GM21381 (cell line): ENCODE data around the gene LRRC7.

ENCODE experiments used
- ATAC-seq: cut with Tn5 transposase; IDR thresholded peaks from one replicate; pipeline ENCODE4 v1.9.1; 2021; ENCODE audit warnings: mild to moderate bottlenecking, moderate library complexity; ENCODE audit not compliant: unreplicated experiment

Gene LRRC7

DNA sequence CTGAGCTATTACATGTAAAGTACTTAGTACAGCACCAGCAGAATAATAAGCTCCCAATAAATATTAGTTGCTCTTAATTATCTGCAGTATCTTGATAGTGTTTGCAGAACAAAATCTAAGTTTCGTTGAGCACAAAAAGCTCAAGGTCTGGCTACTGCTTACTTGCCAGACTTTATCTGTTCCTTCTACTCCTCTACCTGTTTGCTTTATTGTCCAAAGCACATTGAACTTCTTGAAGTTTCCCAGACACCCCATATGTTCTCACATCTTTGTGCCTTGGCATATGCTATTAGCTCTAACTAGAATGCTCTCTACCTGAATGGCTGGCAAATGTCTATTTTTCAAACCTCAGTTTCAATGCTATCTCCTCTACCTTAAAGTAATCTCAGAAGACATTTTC lies 582.7 kb downstream of the LRRC7 start:
- no peak for ATAC-seq

GRCh38 chr1:70153739-70154138 lies 586.0 kb downstream of the LRRC7 start:
- no peak for ATAC-seq

- no peak for ATAC-seq
Observed at GRCh38 chr1:70156529-70157120, 588.9 kb downstream of the LRRC7 start.

DNA sequence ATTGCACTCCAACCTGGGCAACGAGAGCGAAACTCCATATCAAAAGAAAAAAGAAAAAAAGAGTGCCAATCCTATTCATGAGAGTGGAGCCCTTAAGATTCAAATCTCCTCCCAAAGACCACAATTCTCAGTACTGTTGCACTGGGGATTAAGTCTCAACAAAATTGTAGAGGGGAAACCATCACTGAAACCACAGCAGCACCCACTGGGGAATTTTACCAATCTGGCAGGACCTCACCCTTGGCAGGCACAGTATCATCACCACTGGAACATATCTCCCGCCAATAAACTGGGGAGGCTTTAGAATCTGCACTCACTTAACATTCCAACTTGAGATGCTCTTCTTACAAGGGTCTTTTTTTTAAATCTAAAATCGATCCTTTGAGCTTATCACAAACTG lies 596.6 kb downstream of the LRRC7 start:
- no peak for ATAC-seq

GRCh38 chr1:70168283-70168682 lies 600.6 kb downstream of the LRRC7 start:
- no peak for ATAC-seq

DNA sequence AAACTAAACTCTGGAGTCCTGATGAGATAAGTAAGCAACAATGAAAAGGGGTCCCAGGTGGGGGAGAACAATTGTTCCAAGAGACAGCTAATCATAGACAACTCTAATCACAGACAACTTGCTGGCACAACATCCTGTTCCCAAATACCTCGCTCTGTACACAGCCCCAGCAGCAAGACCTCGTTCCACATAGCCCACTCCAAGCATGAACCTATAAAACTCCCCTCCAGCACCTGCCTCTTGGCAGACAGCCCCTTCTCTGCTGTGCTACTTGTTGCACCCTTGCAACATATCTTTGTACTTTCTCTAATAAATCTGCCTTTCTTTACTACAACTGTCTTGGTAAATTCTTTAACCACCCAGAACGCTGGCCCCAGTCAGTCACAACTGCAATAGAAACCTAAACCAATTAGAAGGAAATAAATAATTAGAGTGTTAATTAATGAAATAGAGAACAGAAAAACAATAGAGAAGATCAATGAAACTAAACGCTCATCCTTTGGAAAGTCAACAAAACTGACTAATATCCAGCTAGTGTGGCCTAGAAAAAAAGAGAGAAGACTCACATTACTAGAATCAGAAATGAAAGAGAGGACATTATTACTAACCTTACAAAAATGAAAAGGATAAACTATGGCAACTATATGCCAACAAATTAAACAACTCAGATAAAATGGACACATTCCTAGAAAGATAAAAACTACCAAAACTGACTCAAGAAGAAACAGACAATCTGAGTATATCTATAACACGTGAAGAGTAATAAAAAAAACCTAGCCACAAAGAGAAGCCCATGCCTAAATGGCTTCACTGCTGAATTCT lies 601.5 kb downstream of the LRRC7 start:
- ATAC-seq = no peak

DNA sequence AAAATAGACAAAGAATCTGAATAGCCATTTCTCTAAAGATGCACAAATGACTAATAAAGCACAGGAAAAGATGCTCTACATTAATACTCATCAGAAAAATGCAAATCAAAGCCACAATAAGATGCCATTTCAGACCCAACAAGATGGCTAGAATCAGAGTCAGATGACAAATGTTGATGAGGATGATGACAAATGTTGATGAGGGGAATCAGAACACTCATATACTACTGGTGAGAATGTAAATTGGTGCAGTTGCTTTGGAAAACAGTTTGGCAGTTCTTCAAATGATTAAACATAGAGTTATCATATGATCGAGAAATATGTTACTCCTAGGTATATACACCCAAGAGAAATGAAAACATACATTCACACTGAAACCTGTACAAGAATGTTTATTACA lies 603.8 kb downstream of the LRRC7 start:
- no peak for ATAC-seq
